HG02759 (cell line): ENCODE data around the gene RPH3AL.

Experiments used
- ATAC-seq: cut with Tn5 transposase; IDR thresholded peaks from one replicate; pipeline ENCODE4 v1.9.1; 2021; ENCODE audit warnings: mild to moderate bottlenecking, moderate library complexity; ENCODE audit not compliant: unreplicated experiment

Gene RPH3AL

GRCh38 chr17:266219-266618 is 86.4 kb downstream of the RPH3AL start:
- ATAC-seq: no peak

- ATAC-seq: no peak
These were observed 86.9 kb downstream of the RPH3AL start for GRCh38 chr17:265718-266117.

- ATAC-seq: no peak
These were observed 88.8 kb downstream of the RPH3AL start for GRCh38 chr17:263773-264172.

GRCh38 chr17:263271-263670 is 89.3 kb downstream of the RPH3AL start:
- no peak for ATAC-seq

DNA sequence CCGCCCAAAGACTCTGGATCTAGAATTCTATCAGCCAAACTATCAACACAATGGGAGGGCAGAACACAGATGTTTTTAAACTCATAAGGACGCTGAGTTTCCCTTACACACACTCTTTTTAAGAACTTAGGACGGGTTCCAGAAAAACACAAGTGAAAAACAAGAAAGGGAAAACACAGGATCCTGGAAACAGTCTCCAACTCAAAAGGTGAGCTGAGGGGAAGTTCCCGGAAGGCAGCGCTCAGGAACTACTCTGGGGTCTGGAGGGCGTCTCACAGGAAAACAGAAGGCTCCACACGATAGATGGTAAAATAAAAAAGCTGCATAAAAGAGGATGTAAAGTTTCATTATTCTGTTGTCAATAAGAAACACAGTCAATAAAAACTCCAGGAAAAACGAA is 91.0 kb downstream of the RPH3AL start:
- ATAC-seq: no peak

DNA sequence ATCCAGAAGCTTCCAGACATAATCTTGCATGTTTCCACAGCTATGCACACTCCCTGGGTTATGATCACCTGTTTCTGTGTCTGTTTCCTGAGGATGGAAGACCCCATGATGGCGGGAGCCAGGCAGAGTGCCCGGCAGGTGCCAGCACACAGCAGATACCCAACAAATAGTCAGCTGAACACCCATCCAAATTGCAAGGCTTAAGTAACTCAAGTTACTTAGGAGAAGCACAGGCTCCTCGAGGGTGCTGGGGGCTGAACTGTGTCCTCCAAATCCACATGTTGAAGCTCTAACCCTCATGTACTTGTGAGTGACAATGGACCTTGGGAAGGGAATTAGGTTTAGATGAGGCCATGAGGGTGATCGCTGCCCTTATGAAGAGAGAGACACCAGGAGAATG is 91.7 kb downstream of the RPH3AL start:
- no peak for ATAC-seq

- ATAC-seq: no peak
These were observed 92.4 kb downstream of the RPH3AL start for GRCh38 chr17:260031-260791.

DNA sequence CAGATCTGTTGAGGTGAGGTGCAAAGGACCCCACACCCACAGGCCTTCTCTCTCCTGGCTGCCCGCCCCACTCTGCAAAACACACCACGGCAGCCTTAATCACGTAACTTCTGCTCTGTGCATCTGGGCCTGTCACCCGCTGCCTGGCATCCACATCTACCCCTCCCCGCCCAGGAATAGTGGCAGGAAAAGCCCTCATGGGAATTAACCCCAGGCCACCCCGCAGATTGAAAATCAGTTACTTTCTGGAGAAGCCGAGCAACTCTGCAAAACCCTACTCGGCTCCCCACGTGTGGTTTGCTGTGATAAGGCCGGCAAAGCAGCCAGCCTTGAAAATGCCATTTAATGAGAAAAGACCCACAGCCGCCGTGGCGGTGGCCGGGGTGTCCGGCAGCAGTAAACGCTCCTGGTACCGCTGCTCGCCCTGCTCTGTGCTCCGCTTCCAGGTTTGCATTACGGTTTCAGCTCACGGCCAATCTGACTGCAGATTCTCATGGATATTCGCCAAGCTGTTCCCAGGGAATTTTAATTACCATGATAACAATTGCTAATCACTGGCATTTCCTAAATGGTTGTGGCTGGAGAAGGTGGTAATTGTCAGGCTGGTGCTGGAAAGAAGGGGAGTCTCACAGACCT is 93.1 kb downstream of the RPH3AL start:
- ATAC-seq: no peak

- no peak for ATAC-seq
These were observed 93.7 kb downstream of the RPH3AL start for GRCh38 chr17:258906-259305.

GRCh38 chr17:258045-258734 is 94.4 kb downstream of the RPH3AL start:
- ATAC-seq: no peak

DNA sequence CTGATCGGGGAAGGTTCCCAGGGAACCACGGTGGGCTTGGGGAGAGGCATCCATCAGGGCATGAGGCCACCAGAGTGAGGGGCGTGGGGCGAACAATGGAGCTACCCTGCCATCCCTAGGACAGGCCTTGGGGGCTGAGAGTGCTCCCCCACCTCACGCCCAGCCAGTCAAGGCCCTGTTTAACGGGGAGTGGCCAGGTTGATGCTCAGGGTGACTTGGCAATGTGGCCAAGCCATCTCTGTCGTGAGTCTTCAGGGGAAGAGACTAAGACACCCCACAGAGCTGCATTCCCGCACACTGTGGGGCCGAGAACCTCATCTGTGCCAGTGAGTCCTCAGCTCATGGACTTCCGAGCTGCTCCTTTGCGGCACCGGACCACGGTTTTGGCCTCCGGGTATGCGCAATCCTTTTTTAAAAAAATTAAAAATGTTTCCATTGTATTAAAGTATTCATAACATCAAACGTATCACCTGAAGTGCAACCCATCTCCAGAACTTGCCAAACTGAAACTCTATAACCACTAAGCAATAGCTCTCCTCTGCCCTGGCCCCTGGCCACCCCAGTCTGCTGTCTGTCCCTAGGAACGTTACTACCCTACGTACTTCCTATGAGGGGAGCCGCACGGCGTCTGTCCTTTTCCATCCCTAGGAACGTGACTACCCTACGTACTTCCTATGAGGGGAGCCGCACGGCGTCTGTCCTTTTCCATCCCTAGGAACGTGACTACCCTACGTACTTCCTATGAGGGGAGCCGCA is 99.3 kb downstream of the RPH3AL start:
- ATAC-seq: no peak

GRCh38 chr17:252456-252855 is 100.2 kb downstream of the RPH3AL start:
- no peak for ATAC-seq

DNA sequence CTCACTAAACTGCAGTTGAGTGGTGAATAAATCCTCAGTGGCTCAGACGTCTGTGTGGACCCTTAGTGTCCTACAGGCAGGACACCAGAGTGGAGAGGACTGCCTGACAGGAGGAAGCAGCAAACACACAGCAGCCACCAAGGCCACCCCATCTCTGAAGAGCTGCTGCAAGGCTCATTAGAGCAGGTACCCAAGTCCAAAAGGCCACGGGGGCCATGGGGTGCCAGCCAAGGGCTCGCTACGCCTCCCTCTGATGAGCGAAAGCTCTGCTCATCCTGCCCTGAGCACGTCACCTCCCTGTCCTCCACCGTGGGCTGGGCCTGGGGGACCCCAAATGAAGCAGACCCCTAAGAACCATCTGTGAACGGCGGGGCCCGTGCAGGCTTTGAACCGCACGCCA is 101.1 kb downstream of the RPH3AL start:
- no peak for ATAC-seq

GRCh38 chr17:250487-251300 is 101.9 kb downstream of the RPH3AL start:
- ATAC-seq: no peak

DNA sequence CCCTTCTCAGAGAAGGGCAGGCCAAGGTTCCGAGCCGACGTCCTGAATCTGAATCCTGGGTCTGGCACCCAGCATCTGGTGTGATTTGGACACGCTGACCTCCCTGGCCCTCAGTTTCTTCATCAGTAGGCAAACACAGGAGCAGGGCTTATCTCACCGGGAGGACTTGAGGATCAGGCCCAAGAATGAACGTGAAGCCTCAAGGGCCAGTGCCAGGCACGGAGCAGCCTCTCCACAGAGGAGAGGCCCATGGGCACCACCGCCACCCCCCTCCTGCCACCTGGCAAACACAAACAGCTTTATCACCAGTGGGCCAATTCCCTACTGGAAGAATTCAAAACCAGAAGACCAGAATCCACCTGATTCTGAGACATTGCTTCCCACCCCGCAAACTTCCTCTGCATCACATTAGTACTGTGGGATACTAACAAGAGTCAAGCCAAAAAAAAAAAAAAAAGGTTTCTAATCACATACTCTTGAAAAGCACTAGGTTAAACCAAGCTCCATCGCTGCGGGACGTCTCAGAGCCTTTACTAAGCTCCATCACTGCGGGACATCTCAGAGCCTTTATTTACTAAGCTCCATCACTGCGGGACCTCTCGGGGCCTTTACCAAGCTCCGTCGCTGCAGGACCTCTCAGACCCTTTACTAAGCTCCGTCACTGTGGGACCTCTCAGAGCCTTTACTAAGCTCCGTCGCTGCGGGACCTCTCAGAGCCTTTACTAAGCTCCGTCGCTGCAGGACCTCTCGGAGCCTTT is 103.2 kb downstream of the RPH3AL start:
- no peak for ATAC-seq

GRCh38 chr17:248337-249235 is 104.0 kb downstream of the RPH3AL start:
- ATAC-seq: no peak

DNA sequence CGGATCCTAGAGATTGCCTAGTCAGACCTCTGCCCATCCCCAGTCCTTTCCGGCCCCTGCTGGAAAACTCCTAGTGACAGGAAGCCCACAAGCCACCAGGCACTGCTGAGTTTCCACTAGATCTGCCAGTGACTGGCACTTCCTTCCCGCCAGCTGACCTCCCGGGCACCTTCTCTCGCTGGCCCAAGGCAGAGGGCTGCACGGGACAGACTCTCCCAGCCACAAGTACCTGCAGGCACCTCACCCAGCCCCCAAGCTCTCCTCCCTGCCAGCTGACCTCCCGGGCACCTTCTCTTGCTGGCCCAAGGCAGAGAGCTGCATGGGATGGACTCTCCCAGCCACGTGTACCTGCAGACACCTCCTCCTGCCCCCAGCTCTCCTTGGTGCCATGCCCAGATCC is 104.8 kb downstream of the RPH3AL start:
- ATAC-seq: no peak

DNA sequence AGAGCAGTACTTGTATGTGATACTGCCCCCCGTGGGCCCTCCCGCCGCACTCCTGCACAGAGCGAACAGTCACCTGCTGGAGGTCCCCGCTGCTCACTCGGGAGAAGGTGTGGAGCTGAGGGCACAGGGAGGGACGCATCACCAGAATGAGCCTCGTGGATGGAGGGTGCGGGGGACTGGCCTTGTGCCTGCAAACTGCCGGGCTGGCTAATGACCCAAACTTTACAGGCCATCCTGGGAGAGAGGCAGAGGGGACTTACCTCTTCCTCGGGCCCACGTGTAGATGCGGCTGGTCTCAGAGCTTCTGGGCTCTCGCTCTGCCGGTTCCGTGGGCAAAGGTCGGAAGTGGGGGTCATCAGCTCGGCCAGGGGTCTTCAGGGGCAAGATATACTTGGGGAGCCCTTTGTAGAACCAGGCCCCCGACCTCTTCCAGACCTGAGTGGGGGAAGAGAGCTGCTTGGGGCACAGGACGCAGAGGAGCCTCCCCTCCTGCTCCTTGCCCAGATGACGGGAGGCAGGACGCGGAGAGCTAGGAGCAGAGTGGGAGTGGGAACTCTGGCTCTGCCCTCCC is 105.7 kb downstream of the RPH3AL start:
- ATAC-seq: no peak
